ENCODE data around the gene ZNRF3.
"Not testable (repeated sequence)": the region's sequence is repeated elsewhere in the genome, so short reads cannot be mapped to it uniquely, and the experiment has no call there.

The ZNRF3 gene

GRCh38 chr22:28882878-28883656 lies at the start of gene ZNRF3:
Gene ZNRF3 (plus strand): TSS chr22:28883572. CDS start chr22:28883767, 195 bp downstream.
- peak within 1 kb of the TSS; percentile 77 for H3K4me3 Mint-ChIP-seq
- peak within 1 kb of the TSS; percentile 77 for H3K27ac Mint-ChIP-seq
- peak; percentile 92 for DNase-seq
- no peaks in the 10 kb centered on the region for H3K9me3 Mint-ChIP-seq
- no peaks in the 10 kb centered on the region for H3K36me3 Mint-ChIP-seq (ENCODE audit: low read depth)
- H3K27me3 Mint-ChIP-seq: peaks cover 49% of the 10 kb centered on the region
- peaks cover 19% of the 10 kb centered on the region for H3K4me1 Mint-ChIP-seq (ENCODE audit: low read depth)

GRCh38 chr22:28835630-28836189 lies 47.7 kb upstream of the ZNRF3 start:
- DNase-seq: no peak
- Mint-ChIP-seq H3K36me3 (ENCODE audit: low read depth) (peaks cover 9% of the 10 kb centered on the region), H3K9me3 (no peaks in the 10 kb centered on the region), H3K27me3 (no peaks in the 10 kb centered on the region), H3K4me1 (ENCODE audit: low read depth) (peaks cover 6% of the 10 kb centered on the region), H3K27ac (no peak overlapping the region), H3K4me3 (no peak overlapping the region)

GRCh38 chr22:28837640-28838039 lies 45.7 kb upstream of the ZNRF3 start:
- no peak for DNase-seq
- Mint-ChIP-seq H3K27ac (no peak overlapping the region), H3K36me3 (ENCODE audit: low read depth) (peaks cover 7% of the 10 kb centered on the region), H3K4me3 (no peak overlapping the region), H3K4me1 (ENCODE audit: low read depth) (peaks cover 6% of the 10 kb centered on the region), H3K27me3 (no peaks in the 10 kb centered on the region), H3K9me3 (no peaks in the 10 kb centered on the region)

- H3K36me3 Mint-ChIP-seq (ENCODE audit: low read depth): peaks cover 4% of the 10 kb centered on the region
- no peaks in the 10 kb centered on the region for H3K4me1 Mint-ChIP-seq (ENCODE audit: low read depth)
- no peaks in the 10 kb centered on the region for H3K9me3 Mint-ChIP-seq
- no peak for DNase-seq
- no peak overlapping the region for H3K4me3 Mint-ChIP-seq
- H3K27ac Mint-ChIP-seq: no peak overlapping the region
- H3K27me3 Mint-ChIP-seq: no peaks in the 10 kb centered on the region
Measured at GRCh38 chr22:28838971-28839370, 44.4 kb upstream of the ZNRF3 start.

- H3K9me3 Mint-ChIP-seq: peaks cover 2% of the 10 kb centered on the region
- H3K27ac Mint-ChIP-seq: no peak overlapping the region
- H3K27me3 Mint-ChIP-seq: no peaks in the 10 kb centered on the region
- H3K36me3 Mint-ChIP-seq (ENCODE audit: low read depth): no peaks in the 10 kb centered on the region
- no peaks in the 10 kb centered on the region for H3K4me1 Mint-ChIP-seq (ENCODE audit: low read depth)
- H3K4me3 Mint-ChIP-seq: no peak overlapping the region
- no peak for DNase-seq
Measured at GRCh38 chr22:28841111-28841510, 42.3 kb upstream of the ZNRF3 start.

- Mint-ChIP-seq H3K27ac (no peak overlapping the region), H3K4me3 (no peak overlapping the region), H3K36me3 (ENCODE audit: low read depth) (peaks cover 2% of the 10 kb centered on the region), H3K4me1 (ENCODE audit: low read depth) (no peaks in the 10 kb centered on the region), H3K27me3 (no peaks in the 10 kb centered on the region), H3K9me3 (peaks cover 7% of the 10 kb centered on the region)
- no peak for DNase-seq
Measured at GRCh38 chr22:28843633-28844032, 39.7 kb upstream of the ZNRF3 start.

GRCh38 chr22:28844277-28844676 lies 39.1 kb upstream of the ZNRF3 start:
- not testable (repeated sequence) for H3K9me3 Mint-ChIP-seq; DNase-seq; H3K27me3 Mint-ChIP-seq; H3K27ac Mint-ChIP-seq; H3K4me1 Mint-ChIP-seq (ENCODE audit: low read depth); H3K36me3 Mint-ChIP-seq (ENCODE audit: low read depth); H3K4me3 Mint-ChIP-seq

- peaks cover 7% of the 10 kb centered on the region for H3K9me3 Mint-ChIP-seq
- no peaks in the 10 kb centered on the region for H3K27me3 Mint-ChIP-seq
- DNase-seq: no peak
- H3K27ac Mint-ChIP-seq: no peak overlapping the region
- peaks cover 2% of the 10 kb centered on the region for H3K36me3 Mint-ChIP-seq (ENCODE audit: low read depth)
- no peak overlapping the region for H3K4me3 Mint-ChIP-seq
- H3K4me1 Mint-ChIP-seq (ENCODE audit: low read depth): no peaks in the 10 kb centered on the region
Measured at GRCh38 chr22:28846994-28847393, 36.4 kb upstream of the ZNRF3 start.

GRCh38 chr22:28855355-28856094 lies 27.8 kb upstream of the ZNRF3 start:
- Mint-ChIP-seq H3K9me3 (no peaks in the 10 kb centered on the region), H3K4me3 (no peak overlapping the region), H3K27me3 (peaks cover 11% of the 10 kb centered on the region), H3K27ac (no peak overlapping the region), H3K36me3 (ENCODE audit: low read depth) (no peaks in the 10 kb centered on the region), H3K4me1 (ENCODE audit: low read depth) (no peaks in the 10 kb centered on the region)
- DNase-seq: no peak

GRCh38 chr22:28856095-28856455 lies 27.3 kb upstream of the ZNRF3 start:
- Mint-ChIP-seq H3K27ac (no peak overlapping the region), H3K4me3 (no peak overlapping the region), H3K9me3 (no peaks in the 10 kb centered on the region), H3K27me3 (peaks cover 11% of the 10 kb centered on the region), H3K4me1 (ENCODE audit: low read depth) (no peaks in the 10 kb centered on the region), H3K36me3 (ENCODE audit: low read depth) (no peaks in the 10 kb centered on the region)
- DNase-seq: no peak

- no peaks in the 10 kb centered on the region for H3K4me1 Mint-ChIP-seq (ENCODE audit: low read depth)
- no peaks in the 10 kb centered on the region for H3K36me3 Mint-ChIP-seq (ENCODE audit: low read depth)
- no peak overlapping the region for H3K4me3 Mint-ChIP-seq
- peaks cover 11% of the 10 kb centered on the region for H3K27me3 Mint-ChIP-seq
- DNase-seq: no peak
- H3K27ac Mint-ChIP-seq: no peak overlapping the region
- H3K9me3 Mint-ChIP-seq: no peaks in the 10 kb centered on the region
Measured at GRCh38 chr22:28857288-28857687, 26.1 kb upstream of the ZNRF3 start.

- DNase-seq: no peak
- H3K36me3 Mint-ChIP-seq (ENCODE audit: low read depth): no peaks in the 10 kb centered on the region
Measured at GRCh38 chr22:28864878-28865596, 18.3 kb upstream of the ZNRF3 start.

GRCh38 chr22:28867191-28867590 lies 16.2 kb upstream of the ZNRF3 start:
- Mint-ChIP-seq H3K9me3 (no peaks in the 10 kb centered on the region), H3K27me3 (peaks cover 9% of the 10 kb centered on the region), H3K4me3 (no peak overlapping the region), H3K27ac (no peak overlapping the region), H3K36me3 (ENCODE audit: low read depth) (no peaks in the 10 kb centered on the region), H3K4me1 (ENCODE audit: low read depth) (peaks cover 7% of the 10 kb centered on the region)
- DNase-seq: no peak

More at GRCh38 chr22:28864878-28865596, 18.3 kb upstream of the ZNRF3 start:
- no peak overlapping the region for H3K27ac Mint-ChIP-seq
- no peak overlapping the region for H3K4me3 Mint-ChIP-seq
- no peaks in the 10 kb centered on the region for H3K9me3 Mint-ChIP-seq
- peaks cover 7% of the 10 kb centered on the region for H3K4me1 Mint-ChIP-seq (ENCODE audit: low read depth)
- peaks cover 9% of the 10 kb centered on the region for H3K27me3 Mint-ChIP-seq

- not testable (repeated sequence) for H3K9me3 Mint-ChIP-seq; H3K27me3 Mint-ChIP-seq; H3K36me3 Mint-ChIP-seq (ENCODE audit: low read depth); H3K4me3 Mint-ChIP-seq; H3K27ac Mint-ChIP-seq; DNase-seq
- H3K4me1 Mint-ChIP-seq (ENCODE audit: low read depth): peaks cover 11% of the 10 kb centered on the region
Measured at GRCh38 chr22:28868389-28868788, 15.0 kb upstream of the ZNRF3 start.
